Panc1 (cell line): ENCODE data around the gene SLC66A1.

Experiments
- CTCF ChIP-seq: fragments of 450-650 bp; IDR thresholded peaks from 2 replicates; pipeline ENCODE4 v1.5.1; 2017; ENCODE audit warnings: mild to moderate bottlenecking
- POLR2AphosphoS5 ChIP-seq: IDR thresholded peaks from 2 replicates; pipeline ENCODE4 v1.6.1; 2012; ENCODE audit warnings: mild to moderate bottlenecking, low read depth, low read length, moderate library complexity
- REST ChIP-seq, 2 experiments: IDR thresholded peaks; 2 replicates each; pipeline ENCODE4 v1.6.1; 2011 to 2012; ENCODE audit warnings: low read depth in 2 of 2, control low read depth in 1 of 2, low read length in 1 of 2, mild to moderate bottlenecking in 1 of 2, moderate library complexity in 1 of 2; ENCODE audit not compliant: insufficient read depth in 1 of 2
- SIN3A ChIP-seq: IDR thresholded peaks from 2 replicates; pipeline ENCODE4 v1.6.1; 2012; ENCODE audit warnings: low read depth, mild to moderate bottlenecking, low read length, moderate library complexity, borderline replicate concordance; ENCODE audit not compliant: insufficient read depth
- TCF7L2 ChIP-seq: IDR thresholded peaks from 2 replicates; pipeline ENCODE4 v1.6.1; 2011; ENCODE audit warnings: mild to moderate bottlenecking, low read depth, low read length, inconsistent platforms

- TF ChIP-seq POLR2AphosphoS5 (no peak), CTCF (no peak), SIN3A (no peak), REST (IDR thresholded peaks at IDR 0.05; ENCODE audit: insufficient read depth in 1 of 2, low read depth in 2 of 2, low read length in 1 of 2) (no peak), TCF7L2 (no peak)
These were observed 30.9 kb downstream of the SLC66A1 start for GRCh38 chr1:19342894-19343616.
